Measurements from ENCODE around the gene SOX5. TPM values are rescaled to one million over a fixed set of nuclear protein-coding genes. Genes with fewer than 3 reads are reported as not detected.

Gene SOX5
- total and polyA plus RNA-seq, 2 donors (not counting 1 experiment from before 2014, with no cell fraction given): 3.9 to 17.2 TPM

GRCh38 chr12:23980826-23981225 is 31.4 kb upstream of the SOX5 start:
- Histone ChIP-seq H3K79me2 (ENCODE audit: control insufficient read depth, insufficient read depth, low read length) (no peaks in the 10 kb centered on the region), H3K27ac (ENCODE audit: low read length in 2 of 2) (no peak overlapping the region), H3K4me3 (ENCODE audit: control extremely low read depth in 1 of 5, extremely low read depth in 1 of 5, insufficient read depth in 1 of 5, low read depth in 2 of 5, low read length in 4 of 5) (no peak overlapping the region), H3K9ac (ENCODE audit: low read length) (no peak overlapping the region), H3K27me3 (replicated peaks in 1 of 4; ENCODE audit: control extremely low read depth in 1 of 4, control insufficient read depth in 3 of 4, insufficient read depth in 4 of 4, low read length in 3 of 4) (no peaks in the 10 kb centered on the region), H3K9me3 (ENCODE audit: control extremely low read depth in 1 of 3, control insufficient read depth in 2 of 3, insufficient read depth in 1 of 3, low read length in 2 of 3) (no peaks in the 10 kb centered on the region), H3K36me3 (replicated peaks in 1 of 2; ENCODE audit: control extremely low read depth in 1 of 2, control insufficient read depth in 1 of 2, extremely low read depth in 1 of 2, insufficient read depth in 2 of 2, low read length in 1 of 2) (no peaks in the 10 kb centered on the region), H3K4me2 (replicated peaks; ENCODE audit: low read depth, low read length, poor library complexity, severe bottlenecking) (no peak overlapping the region), H2AFZ (ENCODE audit: insufficient read depth, low read depth, low read length, poor library complexity, severe bottlenecking) (no peak overlapping the region), H4K20me1 (ENCODE audit: control insufficient read depth, insufficient read depth, low read length, poor library complexity, severe bottlenecking) (no peaks in the 10 kb centered on the region), H3K4me1 (ENCODE audit: control insufficient read depth in 2 of 2, insufficient read depth in 2 of 2, low read length in 2 of 2) (no peaks in the 10 kb centered on the region)
- intact Hi-C loops (cut with micrococcal nuclease): no loop called here
- WGBS (ENCODE audit: insufficient coverage): 89% methylated on average over 3 of the region's 3 CpGs
- ChIA-PET POLR2A (no interaction called here), CTCF (no interaction called here)
- Mint-ChIP-seq H3K4me1 (no peaks in the 10 kb centered on the region), H3K4me3 (no peak overlapping the region), H3K27me3 (no peaks in the 10 kb centered on the region), H3K9me3 (ENCODE audit: insufficient read depth) (no peaks in the 10 kb centered on the region), H3K27ac (no peak overlapping the region)
- DNase-seq (no peak), ATAC-seq (ENCODE audit: low read depth) (no peak)
- TF ChIP-seq EZH2 (IDR thresholded peaks at IDR 0.05; ENCODE audit: borderline replicate concordance, insufficient read depth, low read depth, low read length, poor library complexity, severe bottlenecking): no peak
- TF ChIP-seq CTCF (IDR thresholded peaks at IDR 0.05): no peak

DNA sequence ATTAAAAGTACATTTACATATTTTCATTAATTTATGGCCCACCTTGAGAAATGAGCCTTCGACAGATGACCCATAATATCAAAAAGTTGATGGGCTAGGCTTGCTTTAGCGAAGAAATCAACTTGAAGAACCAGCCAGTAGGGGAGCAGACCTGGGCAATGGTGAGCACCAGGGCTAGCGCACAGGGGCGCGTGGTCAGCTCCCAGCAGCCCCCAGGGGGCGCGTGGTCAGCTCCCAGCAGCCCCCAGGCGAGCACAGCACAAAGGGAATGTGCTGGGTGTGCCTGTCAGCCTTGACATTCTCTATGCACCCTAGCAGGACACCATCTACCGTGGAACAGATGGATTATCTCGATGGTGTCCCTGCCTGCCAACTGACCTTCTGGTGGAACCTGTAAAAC is 15.3 kb upstream of the SOX5 start:
- H3K4me2 ChIP-seq (replicated peaks; ENCODE audit: low read depth, low read length, poor library complexity, severe bottlenecking): no peak overlapping the region
- intact Hi-C loops (cut with micrococcal nuclease): no loop called here
- ATAC-seq (ENCODE audit: low read depth): no peak
- no peaks in the 10 kb centered on the region for H3K27me3 Mint-ChIP-seq
- no peak for DNase-seq
- no peaks in the 10 kb centered on the region for H3K9me3 Mint-ChIP-seq (ENCODE audit: insufficient read depth)
- no peak overlapping the region for H3K27ac ChIP-seq (ENCODE audit: low read length in 2 of 2)
- H3K27me3 ChIP-seq (replicated peaks in 1 of 4; ENCODE audit: control extremely low read depth in 1 of 4, control insufficient read depth in 3 of 4, insufficient read depth in 4 of 4, low read length in 3 of 4): no peaks in the 10 kb centered on the region
- WGBS (ENCODE audit: insufficient coverage): 86% methylated on average over 9 of the region's 10 CpGs
- H3K4me1 ChIP-seq (ENCODE audit: control insufficient read depth in 2 of 2, insufficient read depth in 2 of 2, low read length in 2 of 2): no peaks in the 10 kb centered on the region
- POLR2A ChIA-PET: no interaction called here
- H3K4me1 Mint-ChIP-seq: no peaks in the 10 kb centered on the region
- H3K4me3 Mint-ChIP-seq: no peak overlapping the region
- no peaks in the 10 kb centered on the region for H3K9me3 ChIP-seq (ENCODE audit: control extremely low read depth in 1 of 3, control insufficient read depth in 2 of 3, insufficient read depth in 1 of 3, low read length in 2 of 3)
- TF ChIP-seq CTCF (IDR thresholded peaks at IDR 0.05) (no peak), EZH2 (IDR thresholded peaks at IDR 0.05; ENCODE audit: borderline replicate concordance, insufficient read depth, low read depth, low read length, poor library complexity, severe bottlenecking) (no peak)
- no peak overlapping the region for H3K27ac Mint-ChIP-seq
- no peaks in the 10 kb centered on the region for H3K36me3 ChIP-seq (replicated peaks in 1 of 2; ENCODE audit: control extremely low read depth in 1 of 2, control insufficient read depth in 1 of 2, extremely low read depth in 1 of 2, insufficient read depth in 2 of 2, low read length in 1 of 2)
- CTCF ChIA-PET: no interaction called here
- H3K79me2 ChIP-seq (ENCODE audit: control insufficient read depth, insufficient read depth, low read length): no peaks in the 10 kb centered on the region
- no peaks in the 10 kb centered on the region for H4K20me1 ChIP-seq (ENCODE audit: control insufficient read depth, insufficient read depth, low read length, poor library complexity, severe bottlenecking)
- no peak overlapping the region for H3K9ac ChIP-seq (ENCODE audit: low read length)
- no peak overlapping the region for H3K4me3 ChIP-seq (ENCODE audit: control extremely low read depth in 1 of 5, extremely low read depth in 1 of 5, insufficient read depth in 1 of 5, low read depth in 2 of 5, low read length in 4 of 5)
- no peak overlapping the region for H2AFZ ChIP-seq (ENCODE audit: insufficient read depth, low read depth, low read length, poor library complexity, severe bottlenecking)

Measured in B cell (primary cell).